Adrenal gland (tissue), 5 donors: Measurements from ENCODE around the gene WBP1L.

ENCODE experiments used
- POLR2A ChIP-seq, 2 donors: fragments of 450-650 bp; IDR thresholded peaks; one replicate each; pipeline ENCODE4 v1.6.1; 2017; ENCODE audit warnings: antibody characterized with exemption in 2 of 2, mild to moderate bottlenecking in 2 of 2, moderate library complexity in 1 of 2
- TF ChIP-seq, protein P1 (sequence below), 6 experiments: fragments of 450-650 bp in 4 of 6; fragments of 200-600 bp in 2 of 6; sonication (generic) in 1 of 6; IDR thresholded peaks; 1 replicate in 5 of 6; 2 replicates in 1 of 6; pipeline versions ENCODE4 v1.5.1 to v1.8.0; 2016 to 2021; ENCODE audit warnings: antibody characterized with exemption in 6 of 6, mild to moderate bottlenecking in 2 of 6, moderate library complexity in 1 of 6
- donor health status: DM: no; HTN: no; CAD: no.

DNA sequence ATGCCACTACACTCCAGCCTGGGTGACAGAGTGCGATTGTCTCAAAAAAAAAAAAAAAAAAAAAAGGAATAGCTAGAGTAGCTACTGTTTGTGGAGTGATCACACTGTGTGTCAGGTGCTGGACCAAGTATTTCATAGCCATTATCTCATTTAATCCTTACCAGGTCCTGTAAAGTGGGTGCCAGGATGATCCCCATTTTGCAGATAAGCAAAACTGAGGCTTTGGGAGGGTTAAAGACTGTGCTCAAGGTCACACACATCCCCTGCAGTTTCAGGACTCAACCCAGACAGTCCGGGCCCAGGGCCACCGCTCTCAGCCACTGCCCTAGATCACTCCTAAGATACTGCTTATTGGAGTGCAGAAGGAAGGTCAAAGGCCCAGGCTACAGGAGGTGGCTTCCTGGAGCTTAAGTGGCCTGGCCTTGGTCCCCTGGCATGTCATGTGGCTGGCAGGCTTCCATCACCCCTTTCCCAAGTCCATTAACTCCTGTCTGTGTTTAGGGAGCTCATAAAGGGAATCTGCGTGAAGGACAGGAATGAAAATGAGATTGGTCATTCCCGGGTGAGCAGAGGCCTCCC lies 12.4 kb upstream of the WBP1L start:
- TF ChIP-seq, protein P1, sequence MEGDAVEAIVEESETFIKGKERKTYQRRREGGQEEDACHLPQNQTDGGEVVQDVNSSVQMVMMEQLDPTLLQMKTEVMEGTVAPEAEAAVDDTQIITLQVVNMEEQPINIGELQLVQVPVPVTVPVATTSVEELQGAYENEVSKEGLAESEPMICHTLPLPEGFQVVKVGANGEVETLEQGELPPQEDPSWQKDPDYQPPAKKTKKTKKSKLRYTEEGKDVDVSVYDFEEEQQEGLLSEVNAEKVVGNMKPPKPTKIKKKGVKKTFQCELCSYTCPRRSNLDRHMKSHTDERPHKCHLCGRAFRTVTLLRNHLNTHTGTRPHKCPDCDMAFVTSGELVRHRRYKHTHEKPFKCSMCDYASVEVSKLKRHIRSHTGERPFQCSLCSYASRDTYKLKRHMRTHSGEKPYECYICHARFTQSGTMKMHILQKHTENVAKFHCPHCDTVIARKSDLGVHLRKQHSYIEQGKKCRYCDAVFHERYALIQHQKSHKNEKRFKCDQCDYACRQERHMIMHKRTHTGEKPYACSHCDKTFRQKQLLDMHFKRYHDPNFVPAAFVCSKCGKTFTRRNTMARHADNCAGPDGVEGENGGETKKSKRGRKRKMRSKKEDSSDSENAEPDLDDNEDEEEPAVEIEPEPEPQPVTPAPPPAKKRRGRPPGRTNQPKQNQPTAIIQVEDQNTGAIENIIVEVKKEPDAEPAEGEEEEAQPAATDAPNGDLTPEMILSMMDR (IDR thresholded peaks at IDR 0.05): no peak
- TF ChIP-seq POLR2A (IDR thresholded peaks at IDR 0.05): no peak
